Vagina (tissue), 2 donors: ENCODE data around the gene CHKB.

Source experiments
- POLR2A ChIP-seq, 2 donors: fragments of 450-650 bp; IDR thresholded peaks; one replicate each; pipeline ENCODE4 v1.6.1; 2017; ENCODE audit warnings: antibody characterized with exemption in 2 of 2, mild to moderate bottlenecking in 2 of 2, moderate library complexity in 2 of 2
- POLR2AphosphoS5 ChIP-seq, 2 donors: sonication (generic); formaldehyde crosslinking; IDR thresholded peaks; one replicate each; pipeline ENCODE4 v1.9.0; 2017; ENCODE audit warnings: antibody characterized with exemption in 2 of 2, mild to moderate bottlenecking in 2 of 2, low read depth in 1 of 2; ENCODE audit not compliant: insufficient read depth in 1 of 2
- TF ChIP-seq, protein P1 (sequence below), 3 experiments: fragments of 450-650 bp in 2 of 3; fragments of 200-600 bp in 1 of 3; sonication (generic) in 1 of 3; IDR thresholded peaks; one replicate each; pipeline ENCODE4 v1.5.1; 2017 to 2019; ENCODE audit warnings: antibody characterized with exemption in 3 of 3, mild to moderate bottlenecking in 2 of 3, moderate library complexity in 2 of 3

DNA sequence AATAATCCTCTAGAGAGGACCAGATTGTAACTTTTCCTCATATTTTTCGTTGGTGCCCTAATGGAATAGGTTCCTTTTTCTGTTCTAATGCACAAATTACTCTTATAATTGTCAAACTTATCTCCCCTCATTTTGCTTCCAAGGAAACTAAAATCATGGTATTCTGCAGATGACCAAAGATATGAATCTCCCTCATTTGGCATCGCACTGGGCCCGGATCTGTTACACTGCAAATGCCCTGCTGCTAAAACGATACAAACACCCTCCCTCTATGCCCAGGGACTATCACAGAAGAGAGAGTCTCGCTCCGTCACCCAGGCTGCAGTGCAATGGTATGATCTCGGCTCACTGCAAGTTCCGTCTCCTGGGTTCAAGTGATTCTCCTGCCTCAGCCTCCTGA is 29.3 kb downstream of the CHKB start:
- TF ChIP-seq, protein P1, sequence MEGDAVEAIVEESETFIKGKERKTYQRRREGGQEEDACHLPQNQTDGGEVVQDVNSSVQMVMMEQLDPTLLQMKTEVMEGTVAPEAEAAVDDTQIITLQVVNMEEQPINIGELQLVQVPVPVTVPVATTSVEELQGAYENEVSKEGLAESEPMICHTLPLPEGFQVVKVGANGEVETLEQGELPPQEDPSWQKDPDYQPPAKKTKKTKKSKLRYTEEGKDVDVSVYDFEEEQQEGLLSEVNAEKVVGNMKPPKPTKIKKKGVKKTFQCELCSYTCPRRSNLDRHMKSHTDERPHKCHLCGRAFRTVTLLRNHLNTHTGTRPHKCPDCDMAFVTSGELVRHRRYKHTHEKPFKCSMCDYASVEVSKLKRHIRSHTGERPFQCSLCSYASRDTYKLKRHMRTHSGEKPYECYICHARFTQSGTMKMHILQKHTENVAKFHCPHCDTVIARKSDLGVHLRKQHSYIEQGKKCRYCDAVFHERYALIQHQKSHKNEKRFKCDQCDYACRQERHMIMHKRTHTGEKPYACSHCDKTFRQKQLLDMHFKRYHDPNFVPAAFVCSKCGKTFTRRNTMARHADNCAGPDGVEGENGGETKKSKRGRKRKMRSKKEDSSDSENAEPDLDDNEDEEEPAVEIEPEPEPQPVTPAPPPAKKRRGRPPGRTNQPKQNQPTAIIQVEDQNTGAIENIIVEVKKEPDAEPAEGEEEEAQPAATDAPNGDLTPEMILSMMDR (IDR thresholded peaks at IDR 0.05): no peak
- TF ChIP-seq POLR2A (IDR thresholded peaks at IDR 0.05) (no peak), POLR2AphosphoS5 (IDR thresholded peaks at IDR 0.05; ENCODE audit: insufficient read depth in 1 of 2, low read depth in 1 of 2) (no peak)
